Activated CD8-positive, alpha-beta memory T cell treated with anti-CD3 and anti-CD28 coated beads for 1 hour (primary cell): Measurements from ENCODE around the gene UNC93A.
"Not testable (repeated sequence)": the region's sequence is repeated elsewhere in the genome, so short reads cannot be mapped to it uniquely, and the experiment has no call there.

Source experiments
- DNase-seq, 2 donors: peaks; one replicate each; pipeline ENCODE4 v3.0.0-alpha.2; 2020; ENCODE audit warnings: low read depth in 1 of 2; ENCODE audit errors: extremely low read depth in 1 of 2

UNC93A gene

GRCh38 chr6:167290786-167291622, at the start of gene UNC93A:
Gene UNC93A (plus strand): TSS chr6:167291315. CDS start chr6:167291490, 175 bp downstream.
- no peak for DNase-seq

GRCh38 chr6:167241321-167242134, 49.6 kb upstream of the UNC93A start:
- DNase-seq = not testable (repeated sequence)

- not testable (repeated sequence) for DNase-seq
These were observed 49.0 kb upstream of the UNC93A start for GRCh38 chr6:167242135-167242506.

- DNase-seq = not testable (repeated sequence)
These were observed 48.5 kb upstream of the UNC93A start for GRCh38 chr6:167242511-167243051.

GRCh38 chr6:167244064-167244960, 46.8 kb upstream of the UNC93A start:
- no peak for DNase-seq

GRCh38 chr6:167244991-167245390, 46.1 kb upstream of the UNC93A start:
- DNase-seq = no peak

- no peak for DNase-seq
These were observed 45.5 kb upstream of the UNC93A start for GRCh38 chr6:167245591-167245990.

- DNase-seq = no peak
These were observed 43.1 kb upstream of the UNC93A start for GRCh38 chr6:167247814-167248595.

- not testable (repeated sequence) for DNase-seq
These were observed 42.1 kb upstream of the UNC93A start for GRCh38 chr6:167248878-167249455.

- no peak for DNase-seq
These were observed 38.8 kb upstream of the UNC93A start for GRCh38 chr6:167252271-167252670.

- no peak for DNase-seq
These were observed 35.1 kb upstream of the UNC93A start for GRCh38 chr6:167255918-167256553.

- DNase-seq = no peak
These were observed 32.5 kb upstream of the UNC93A start for GRCh38 chr6:167258646-167259045.

- DNase-seq = not testable (repeated sequence)
These were observed 24.9 kb upstream of the UNC93A start for GRCh38 chr6:167266057-167266829.

GRCh38 chr6:167266830-167267555, 24.1 kb upstream of the UNC93A start:
- no peak for DNase-seq

- not testable (repeated sequence) for DNase-seq
These were observed 23.6 kb upstream of the UNC93A start for GRCh38 chr6:167267556-167267898.

GRCh38 chr6:167267921-167268401, 23.2 kb upstream of the UNC93A start:
- no peak for DNase-seq

GRCh38 chr6:167268683-167269280, 22.3 kb upstream of the UNC93A start:
- no peak for DNase-seq
